Fibroblast of the aortic adventitia (primary cell): Measurements from ENCODE around the gene FRMD3. TPM values are rescaled to one million over a fixed set of nuclear protein-coding genes. Genes with fewer than 3 reads are reported as not detected.

ENCODE experiments used
- DNase-seq: peaks from one replicate; pipeline ENCODE4 v3.0.0-alpha.2; 2010; ENCODE audit warnings: low read depth
- H3K4me3 ChIP-seq: 2 replicates; pipeline ENCODE4 v1.5.1; 2011; ENCODE audit warnings: low read depth, mild to moderate bottlenecking, control low read depth, low read length, moderate library complexity
- total RNA-seq: library from RNA; depleted of rRNA; stranded (reverse); fragments of >200 nt; gene quantifications from 2 replicates; pipeline ENCODE4 v1.2.3, GENCODE V29; 2012; ENCODE audit warnings: low replicate concordance
- TF ChIP-seq, protein P1 (sequence below): IDR thresholded peaks from 2 replicates; pipeline ENCODE4 v1.5.1; 2011; ENCODE audit warnings: mild to moderate bottlenecking, low read length, control low read depth, inconsistent platforms; ENCODE audit not compliant: insufficient read depth

The FRMD3 gene
- total RNA-seq, 1 donor = 4.8 TPM

- TF ChIP-seq, protein P1, sequence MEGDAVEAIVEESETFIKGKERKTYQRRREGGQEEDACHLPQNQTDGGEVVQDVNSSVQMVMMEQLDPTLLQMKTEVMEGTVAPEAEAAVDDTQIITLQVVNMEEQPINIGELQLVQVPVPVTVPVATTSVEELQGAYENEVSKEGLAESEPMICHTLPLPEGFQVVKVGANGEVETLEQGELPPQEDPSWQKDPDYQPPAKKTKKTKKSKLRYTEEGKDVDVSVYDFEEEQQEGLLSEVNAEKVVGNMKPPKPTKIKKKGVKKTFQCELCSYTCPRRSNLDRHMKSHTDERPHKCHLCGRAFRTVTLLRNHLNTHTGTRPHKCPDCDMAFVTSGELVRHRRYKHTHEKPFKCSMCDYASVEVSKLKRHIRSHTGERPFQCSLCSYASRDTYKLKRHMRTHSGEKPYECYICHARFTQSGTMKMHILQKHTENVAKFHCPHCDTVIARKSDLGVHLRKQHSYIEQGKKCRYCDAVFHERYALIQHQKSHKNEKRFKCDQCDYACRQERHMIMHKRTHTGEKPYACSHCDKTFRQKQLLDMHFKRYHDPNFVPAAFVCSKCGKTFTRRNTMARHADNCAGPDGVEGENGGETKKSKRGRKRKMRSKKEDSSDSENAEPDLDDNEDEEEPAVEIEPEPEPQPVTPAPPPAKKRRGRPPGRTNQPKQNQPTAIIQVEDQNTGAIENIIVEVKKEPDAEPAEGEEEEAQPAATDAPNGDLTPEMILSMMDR = no peak
- no peak for DNase-seq
- no peak overlapping the region for H3K4me3 ChIP-seq
Observed at GRCh38 chr9:83257937-83258891, 280.0 kb downstream of the FRMD3 start.

DNA sequence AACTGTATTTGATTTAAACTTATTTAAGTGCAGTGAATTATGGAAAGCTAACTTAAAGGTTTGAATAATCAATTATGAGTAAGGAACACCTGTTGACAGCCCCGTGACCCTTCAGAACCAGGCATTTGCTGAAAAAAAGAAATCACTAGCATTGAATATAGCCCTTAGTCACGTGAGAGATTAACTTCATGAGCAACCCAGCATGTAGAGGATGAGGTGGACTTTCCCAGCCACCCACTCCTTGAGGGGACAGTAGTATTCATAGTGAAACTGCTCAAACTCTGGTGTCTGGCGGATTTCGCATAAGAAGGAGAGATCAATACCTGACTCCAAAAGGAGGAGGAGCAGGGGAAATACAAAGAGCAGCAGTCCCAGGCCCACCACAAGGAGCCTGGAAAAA is 290.5 kb downstream of the FRMD3 start:
- no peak for DNase-seq
- no peak overlapping the region for H3K4me3 ChIP-seq
- TF ChIP-seq, protein P1 = no peak

- TF ChIP-seq, protein P1 = no peak
- H3K4me3 ChIP-seq = no peak overlapping the region
- DNase-seq = no peak
Observed at GRCh38 chr9:83245979-83246659, 292.1 kb downstream of the FRMD3 start.

- TF ChIP-seq, protein P1 = no peak
- H3K4me3 ChIP-seq = no peak overlapping the region
- no peak for DNase-seq
Observed at GRCh38 chr9:83242066-83242465, 296.1 kb downstream of the FRMD3 start.

- DNase-seq = no peak
- TF ChIP-seq, protein P1 = no peak
- H3K4me3 ChIP-seq = no peak overlapping the region
Observed at GRCh38 chr9:83240671-83241070, 297.5 kb downstream of the FRMD3 start.

- H3K4me3 ChIP-seq = no peak overlapping the region
- DNase-seq = peak; percentile 52
- TF ChIP-seq, protein P1 = no peak
Observed at GRCh38 chr9:83239747-83240146, 298.5 kb downstream of the FRMD3 start.
